A549 (cell line): ENCODE data around the gene KCNH2. TPM values are rescaled to one million over a fixed set of nuclear protein-coding genes. Genes with fewer than 3 reads are reported as not detected.
A peak's percentile ranks its signal among the peaks of the same experiment; 100 is the strongest.

Experiments used
- ATAC-seq, 2 experiments: fragments of 200-7000 bp in 1 of 2; fragments of >200 bp in 1 of 2; cut with Nextera tagmentation in 1 of 2; cut with Tn5 transposase in 1 of 2; 3 replicates each; pipeline versions ENCODE4 v1.8.0 to v1.9.1; 2018 to 2020; ENCODE audit warnings: mild to moderate bottlenecking in 1 of 2, moderate library complexity in 1 of 2
- CTCF ChIA-PET: fragments of 300-600 bp; sonication (Branson Sonifier 250); formaldehyde crosslinking; extraction: SDS; loops from one replicate; lab custom pipeline; 2021; ENCODE audit warnings: antibody characterized with exemption, inconsistent platforms; lab: Yijun Ruan, JAX
- POLR2A ChIA-PET: fragments of 350-600 bp; formaldehyde crosslinking; extraction: SDS; loops from one replicate; lab custom pipeline; 2021; ENCODE audit warnings: antibody characterized with exemption, inconsistent platforms; lab: Yijun Ruan, JAX
- DNase-seq, 2 experiments: peaks; one replicate each; pipeline versions ENCODE4 v3.0.0 to v3.0.0-alpha.2; 2011 to 2016; ENCODE audit warnings: low read depth in 1 of 2, low spot score in 1 of 2
- FAIRE-seq: peaks from 2 replicates; lab custom pipeline; 2011; peaks lifted over from hg19 to GRCh38; lab: Jason Lieb, UNC
- H3K27ac ChIP-seq, 2 experiments: fragments of >200 bp; sonication (Bioruptor Twin); formaldehyde crosslinking; 3 replicates each; pipeline ENCODE4 v1.5.1; 2016 to 2017
- H3K4me1 ChIP-seq: fragments of >200 bp; sonication (Bioruptor Twin); formaldehyde crosslinking; 3 replicates; pipeline ENCODE4 v1.6.1; 2016
- H3K4me2 ChIP-seq: fragments of >200 bp; sonication (Bioruptor Twin); formaldehyde crosslinking; 3 replicates; pipeline ENCODE4 v1.6.1; 2016
- H3K4me3 ChIP-seq: fragments of >200 bp; sonication (Bioruptor Twin); formaldehyde crosslinking; 3 replicates; pipeline ENCODE4 v1.5.1; 2016
- H3K9me3 ChIP-seq: fragments of >200 bp; sonication (Bioruptor Twin); formaldehyde crosslinking; 3 replicates; pipeline ENCODE4 v1.6.1; 2016
- BHLHE40 ChIP-seq: IDR thresholded peaks from 2 replicates; pipeline ENCODE4 v1.6.1; 2012; ENCODE audit warnings: low read depth, low read length, inconsistent platforms
- CBX2 ChIP-seq: fragments of 200-600 bp; sonication (generic); IDR thresholded peaks from 2 replicates; pipeline ENCODE4 v1.6.1; 2016; ENCODE audit warnings: low read depth, mild to moderate bottlenecking, borderline replicate concordance
- CBX8 ChIP-seq: fragments of 200-600 bp; sonication (generic); IDR thresholded peaks from 2 replicates; pipeline ENCODE4 v1.6.1; 2016
- CEBPB ChIP-seq, 2 experiments: fragments of >200 bp in 1 of 2; sonication (Bioruptor Twin) in 1 of 2; formaldehyde crosslinking in 1 of 2; IDR thresholded peaks; 2 replicates each; pipeline ENCODE4 v1.6.1; 2012 to 2016
- CTCF ChIP-seq: fragments of >200 bp; sonication (Bioruptor Twin); formaldehyde crosslinking; IDR thresholded peaks from 3 replicates; pipeline ENCODE4 v1.5.1; 2016
- HEYL ChIP-seq: fragments of 250-450 bp; sonication (Bioruptor Pico); IDR thresholded peaks from 2 replicates; pipeline ENCODE4 v1.8.0; 2021; ENCODE audit warnings: mild to moderate bottlenecking, moderate library complexity
- HMGXB4 ChIP-seq: fragments of 250-450 bp; sonication (Bioruptor Pico); IDR thresholded peaks from 2 replicates; pipeline ENCODE4 v1.5.0; 2021; ENCODE audit warnings: mild to moderate bottlenecking, moderate library complexity, borderline replicate concordance
- KDM1A ChIP-seq: fragments of 200-600 bp; sonication (generic); IDR thresholded peaks from 2 replicates; pipeline ENCODE4 v1.6.1; 2016; ENCODE audit warnings: low read depth, mild to moderate bottlenecking
- MAFK ChIP-seq: fragments of 450-650 bp; IDR thresholded peaks from 2 replicates; pipeline ENCODE4 v1.6.1; 2014; ENCODE audit not compliant: partially characterized antibody
- MAZ ChIP-seq: fragments of 150-350 bp; IDR thresholded peaks from 2 replicates; pipeline ENCODE4 v1.6.1; 2014; ENCODE audit warnings: antibody characterized with exemption, low read depth, low read length, borderline replicate concordance
- MYC ChIP-seq: IDR thresholded peaks from 2 replicates; pipeline ENCODE4 v1.6.1; 2012; ENCODE audit warnings: mild to moderate bottlenecking, inconsistent platforms, low read length, improper control_type of control experiment, borderline replicate concordance
- PBX3 ChIP-seq: IDR thresholded peaks from 2 replicates; pipeline ENCODE4 v1.6.1; 2012
- PHF8 ChIP-seq: fragments of 200-600 bp; sonication (generic); IDR thresholded peaks from 2 replicates; pipeline ENCODE4 v1.6.1; 2016; ENCODE audit warnings: low read depth, mild to moderate bottlenecking, antibody characterized with exemption, moderate library complexity, borderline replicate concordance
- POLR2A ChIP-seq: IDR thresholded peaks from 2 replicates; pipeline ENCODE4 v1.6.1; 2012; ENCODE audit warnings: mild to moderate bottlenecking, low read length
- RAD21 ChIP-seq, 2 experiments: fragments of >200 bp in 1 of 2; sonication (Bioruptor Twin) in 1 of 2; formaldehyde crosslinking in 1 of 2; IDR thresholded peaks in 1 of 2; conservative IDR thresholded peaks in 1 of 2; 2 replicates in 1 of 2; 3 replicates in 1 of 2; pipeline ENCODE4 v1.6.1; 2012 to 2018; ENCODE audit warnings: inconsistent platforms in 1 of 2
- RARB ChIP-seq: fragments of 250-450 bp; sonication (Bioruptor Pico); IDR thresholded peaks from 2 replicates; pipeline ENCODE4 v1.8.0; 2021; ENCODE audit warnings: mild to moderate bottlenecking, moderate library complexity
- RCOR1 ChIP-seq: fragments of 150-350 bp; IDR thresholded peaks from 2 replicates; pipeline ENCODE4 v1.6.1; 2014; ENCODE audit warnings: antibody characterized with exemption, low read length, low read depth
- REST ChIP-seq: fragments of 200-600 bp; sonication (generic); IDR thresholded peaks from 2 replicates; pipeline ENCODE4 v1.6.1; 2016; ENCODE audit warnings: antibody characterized with exemption, mild to moderate bottlenecking, moderate library complexity
- SMC3 ChIP-seq: fragments of >200 bp; sonication (Bioruptor Twin); formaldehyde crosslinking; IDR thresholded peaks from 3 replicates; pipeline ENCODE4 v1.6.1; 2018; ENCODE audit warnings: inconsistent platforms
- SREBF2 ChIP-seq: fragments of 450-650 bp; IDR thresholded peaks from 2 replicates; pipeline ENCODE4 v1.6.1; 2014; ENCODE audit warnings: mild to moderate bottlenecking, moderate library complexity
- ZC3H11A ChIP-seq: fragments of 450-650 bp; IDR thresholded peaks from 2 replicates; pipeline ENCODE4 v1.6.1; 2014; ENCODE audit warnings: antibody characterized with exemption, mild to moderate bottlenecking
- WGBS: methylation state at CpG from one replicate; pipeline ENCODE4 v1.1.6; 2017; ENCODE audit errors: missing lambda C conversion rate; 5-methylcytosine and 5-hydroxymethylcytosine counted together
- polyA plus RNA-seq, 4 experiments: library from polyadenylated mRNA; depleted of rRNA in 3 of 4; stranded (reverse); fragments of >200 nt; fragmentation: RNase III in 1 of 4; extraction: RNeasy Plus Mini Kit Qiagen cat#74134 plus additional on column Dnase treatment in 1 of 4; gene quantifications; 2 replicates in 3 of 4; 3 replicates in 1 of 4; pipeline ENCODE4 v1.2.3, GENCODE V29; 2011 to 2017

The KCNH2 gene
- polyA plus RNA-seq, 2 of the 4 experiments (the other 2 are of a cell fraction), result 0.26 to 0.41 TPM

GRCh38 chr7:150900675-150901074, 77.4 kb downstream of the KCNH2 start:
- DNase-seq (no peak), ATAC-seq (no peak), FAIRE-seq (no peak)
- WGBS, result 67% methylated on average over 8 of the region's 8 CpGs
- Histone ChIP-seq H3K9me3 (no peaks in the 10 kb centered on the region), H3K27ac (no peak overlapping the region), H3K4me2 (no peak overlapping the region), H3K4me1 (no peaks in the 10 kb centered on the region), H3K4me3 (no peak overlapping the region)
- CTCF ChIA-PET, result interaction anchor here (0.8 to 4.9 kb wide), 5 partner anchors 13 to 211 kb away, joined by 3 to 54 read pairs (median 9); no protein-coding TSS in a partner anchor
- POLR2A ChIA-PET, result no interaction called here
- TF ChIP-seq CBX2, result no peak
- TF ChIP-seq SMC3, result no peak
- TF ChIP-seq MAZ, result no peak
- TF ChIP-seq RCOR1, result no peak
- TF ChIP-seq CTCF, result no peak
- TF ChIP-seq PBX3, result no peak
- TF ChIP-seq ZC3H11A, result no peak
- TF ChIP-seq HEYL, result no peak
- no peak for TF ChIP-seq REST
- TF ChIP-seq POLR2A, result no peak
- no peak for TF ChIP-seq SREBF2
- no peak for TF ChIP-seq MAFK
- no peak for TF ChIP-seq MYC
- TF ChIP-seq RAD21 (conservative IDR thresholded peaks at IDR 0.05 in 1 of 2, IDR thresholded peaks at IDR 0.05 in 1 of 2), result no peak
- no peak for TF ChIP-seq RARB (CRISPR knock-in tag)
- TF ChIP-seq BHLHE40, result no peak
- TF ChIP-seq PHF8, result no peak
- TF ChIP-seq KDM1A, result no peak
- TF ChIP-seq CBX8, result no peak

- POLR2A ChIA-PET, result no interaction called here
- CTCF ChIA-PET, result interaction anchor here (0.5 to 4.9 kb wide), 53 partner anchors 8 to 1872 kb away, joined by 3 to 54 read pairs (median 5); partner anchors contain the start of genes AOC1 and ATG9B
- Histone ChIP-seq H3K4me2 (peak overlapping the region; percentile 55), H3K27ac (no peak overlapping the region), H3K4me1 (no peaks in the 10 kb centered on the region), H3K4me3 (no peak overlapping the region), H3K9me3 (peaks cover 7% of the 10 kb centered on the region; the same call in 1 of the 3 replicates)
- WGBS, result 5% methylated on average over 22 of the region's 22 CpGs
- DNase-seq (peak; percentile 68 to 79), ATAC-seq (peak; percentile 83 to 95), FAIRE-seq (no peak)
- TF ChIP-seq CTCF (peak; percentile 84), HMGXB4 (CRISPR knock-in tag) (no peak), RAD21 (conservative IDR thresholded peaks at IDR 0.05 in 1 of 2, IDR thresholded peaks at IDR 0.05 in 1 of 2) (peak; percentile 73 to 74), POLR2A (no peak), CEBPB (IDR thresholded peaks at IDR 0.05) (no peak), SMC3 (peak; percentile 86)
Observed at GRCh38 chr7:150898475-150899011, 79.6 kb downstream of the KCNH2 start.
